Stimulated activated naive CD8-positive, alpha-beta T cell treated with anti-CD3 and anti-CD28 coated beads, Interleukin-15, Interleukin-2, amounts not matched to agents 100 U/mL and 50 U/mL, for 24 hours (primary cell): ENCODE data around the gene EPYC.

Source experiments
- ATAC-seq: fragments of 150-1000 bp; cut with Tn5 transposase; one replicate; pipeline ENCODE4 v1.10.0; 2021
- DNase-seq: peaks from one replicate; pipeline ENCODE4 v3.0.0; 2021

The EPYC gene

DNA sequence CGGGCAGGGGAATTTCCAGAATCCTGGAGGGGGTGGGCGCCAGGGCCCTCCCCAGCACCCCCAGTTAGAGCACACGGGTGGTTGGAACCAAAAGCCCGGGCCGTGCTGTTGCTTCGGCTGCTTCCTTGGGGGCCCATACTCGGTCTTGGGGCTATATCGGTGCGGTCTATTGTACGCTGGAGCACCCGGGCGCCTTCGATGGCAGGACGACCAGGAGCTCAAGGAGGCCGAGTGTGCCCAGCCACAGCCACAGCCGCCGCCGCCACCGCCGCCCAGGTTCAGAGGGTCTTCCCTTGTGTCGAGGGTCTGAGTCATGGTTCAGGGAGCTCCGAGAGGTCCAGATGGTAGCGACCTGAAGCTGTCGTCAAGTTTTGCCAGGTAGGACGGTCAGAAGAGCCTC, 50.3 kb downstream of the EPYC start:
- ATAC-seq: no peak

GRCh38 chr12:90953956-90954421, 50.8 kb downstream of the EPYC start:
- ATAC-seq (no peak), DNase-seq (peak; percentile 22)

More for the DNA sequence above, 50.3 kb downstream of the EPYC start:
- no peak for DNase-seq

DNA sequence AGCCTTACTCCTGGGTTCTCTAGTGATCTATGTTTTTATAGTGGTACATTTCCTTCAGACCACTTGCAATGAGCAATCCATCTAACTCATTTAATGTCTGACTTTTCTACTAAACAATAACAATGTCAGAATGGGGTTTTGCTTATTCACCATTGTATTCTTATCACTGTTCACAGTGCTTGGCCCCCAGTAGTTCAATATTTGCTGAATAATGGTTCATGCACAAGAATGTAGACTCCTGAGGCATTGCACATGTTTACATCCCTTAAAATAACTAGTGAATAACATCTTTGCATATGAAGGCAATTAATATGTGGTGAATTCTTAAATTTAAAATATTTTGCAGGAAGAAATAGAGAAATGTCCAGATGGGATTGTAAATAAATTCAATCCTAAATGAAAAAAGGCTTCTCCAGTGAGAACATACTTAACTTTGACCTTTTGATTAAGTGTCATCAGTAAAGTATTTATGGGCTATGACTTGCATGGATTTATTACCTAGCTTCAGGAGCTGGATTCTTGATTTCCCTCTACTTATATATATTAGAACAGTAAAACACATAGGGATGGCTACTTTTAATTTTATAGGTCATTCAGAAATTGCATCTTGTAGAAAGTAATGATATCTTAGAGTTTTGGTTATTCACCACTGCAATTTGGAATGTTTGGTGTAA, 53.2 kb downstream of the EPYC start:
- DNase-seq (no peak), ATAC-seq (no peak)

- ATAC-seq: no peak
These were observed 56.9 kb downstream of the EPYC start for GRCh38 chr12:90947869-90948268.

DNA sequence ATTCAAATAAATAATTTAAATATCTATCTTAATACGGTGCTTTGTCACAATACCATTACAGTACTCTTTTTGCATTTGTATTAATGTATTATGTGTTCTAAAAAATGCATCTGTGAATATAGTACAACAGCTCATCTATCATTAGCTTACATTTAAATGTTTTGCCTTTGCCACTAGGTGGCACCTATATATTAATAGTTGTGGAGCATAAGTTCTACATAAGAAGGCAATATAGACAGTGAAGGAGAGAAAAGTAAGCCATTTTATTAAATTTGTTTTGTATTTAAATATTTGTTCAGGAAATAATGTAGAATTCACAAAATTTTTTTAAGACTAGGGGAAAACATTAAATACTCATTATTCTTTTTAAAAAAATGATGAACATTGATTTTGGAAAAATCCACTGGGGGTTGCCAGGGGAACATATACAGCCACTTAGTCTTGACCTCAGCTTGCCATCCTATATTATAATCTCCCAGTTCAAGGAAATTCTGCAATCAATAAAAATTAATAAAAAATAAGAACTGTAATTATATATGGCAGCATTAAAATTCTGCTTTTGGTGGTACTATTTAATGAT, 59.6 kb downstream of the EPYC start:
- ATAC-seq: no peak

More at GRCh38 chr12:90947869-90948268, 56.9 kb downstream of the EPYC start:
- no peak for DNase-seq

GRCh38 chr12:90943255-90943654, 61.5 kb downstream of the EPYC start:
- DNase-seq (no peak), ATAC-seq (no peak)

More for the DNA sequence above, 59.6 kb downstream of the EPYC start:
- DNase-seq: no peak

DNA sequence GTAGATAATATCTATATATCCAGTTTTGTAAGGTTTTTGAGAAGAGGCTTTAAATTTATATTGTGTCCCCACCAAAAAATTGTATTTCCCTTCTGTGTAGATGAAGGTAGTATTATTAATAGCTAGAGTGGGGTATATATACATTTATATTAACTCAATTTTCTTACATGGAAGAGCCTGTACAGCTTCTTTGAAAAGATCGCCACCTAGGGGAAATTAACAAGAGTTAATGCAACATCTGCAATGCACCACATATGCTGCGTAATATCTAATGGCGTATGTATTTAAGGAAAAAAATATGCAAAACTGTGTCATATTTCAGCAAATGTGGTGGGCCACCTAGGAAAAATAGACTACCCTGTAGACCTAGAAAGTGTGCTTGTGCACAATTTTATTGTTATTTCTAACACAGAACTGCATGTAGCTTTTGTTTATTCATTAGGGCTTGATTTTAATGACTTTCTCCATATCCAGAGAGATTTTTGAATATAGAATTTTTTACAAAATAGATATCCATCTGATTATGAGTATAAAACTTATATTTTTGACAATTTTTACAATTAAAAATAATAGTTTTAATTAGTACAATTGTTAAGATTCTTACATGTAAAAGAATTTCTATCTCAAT, 63.8 kb downstream of the EPYC start:
- ATAC-seq (no peak), DNase-seq (no peak)

GRCh38 chr12:90939382-90939781, 65.4 kb downstream of the EPYC start:
- ATAC-seq: no peak
- no peak for DNase-seq

DNA sequence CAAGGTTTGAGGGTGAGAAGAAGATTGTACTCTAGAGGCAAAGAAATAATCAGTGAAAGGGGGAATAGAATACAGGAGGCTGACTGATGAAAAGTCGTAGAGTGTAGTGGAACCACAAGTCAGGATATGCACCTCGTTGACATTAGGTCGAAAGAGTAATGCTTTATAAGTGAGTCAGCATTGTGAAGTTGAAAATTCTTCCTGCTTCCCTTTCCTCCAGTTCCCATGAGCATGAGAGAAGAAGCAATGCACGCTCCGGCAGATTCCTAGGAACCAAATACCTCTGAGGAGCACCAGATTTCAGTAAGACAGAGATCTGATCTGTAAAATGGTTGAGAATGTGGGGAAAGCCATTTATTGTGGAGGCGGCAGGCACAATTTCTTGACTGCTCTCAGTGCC, 66.3 kb downstream of the EPYC start:
- no peak for ATAC-seq

DNA sequence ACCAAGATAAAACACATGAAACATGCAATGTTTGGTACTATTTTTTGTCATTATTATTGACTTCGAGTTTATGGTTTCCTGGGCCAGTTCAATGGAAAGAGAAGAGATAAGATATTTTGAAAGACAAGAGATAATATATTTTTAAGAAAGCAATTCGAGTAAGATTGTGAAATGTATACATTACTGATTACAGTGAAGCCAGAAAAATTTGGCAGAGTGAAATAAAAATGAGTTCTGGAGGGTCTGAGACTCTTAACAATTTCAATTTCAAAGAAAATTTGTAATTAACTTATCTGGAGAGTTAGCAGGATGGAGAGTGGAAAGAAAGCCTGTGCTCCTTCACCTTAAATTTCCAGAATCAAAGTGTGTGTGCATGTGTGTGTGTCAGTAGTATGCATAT, 67.1 kb downstream of the EPYC start:
- ATAC-seq (no peak), DNase-seq (no peak)

More for the DNA sequence above, 66.3 kb downstream of the EPYC start:
- DNase-seq: no peak

DNA sequence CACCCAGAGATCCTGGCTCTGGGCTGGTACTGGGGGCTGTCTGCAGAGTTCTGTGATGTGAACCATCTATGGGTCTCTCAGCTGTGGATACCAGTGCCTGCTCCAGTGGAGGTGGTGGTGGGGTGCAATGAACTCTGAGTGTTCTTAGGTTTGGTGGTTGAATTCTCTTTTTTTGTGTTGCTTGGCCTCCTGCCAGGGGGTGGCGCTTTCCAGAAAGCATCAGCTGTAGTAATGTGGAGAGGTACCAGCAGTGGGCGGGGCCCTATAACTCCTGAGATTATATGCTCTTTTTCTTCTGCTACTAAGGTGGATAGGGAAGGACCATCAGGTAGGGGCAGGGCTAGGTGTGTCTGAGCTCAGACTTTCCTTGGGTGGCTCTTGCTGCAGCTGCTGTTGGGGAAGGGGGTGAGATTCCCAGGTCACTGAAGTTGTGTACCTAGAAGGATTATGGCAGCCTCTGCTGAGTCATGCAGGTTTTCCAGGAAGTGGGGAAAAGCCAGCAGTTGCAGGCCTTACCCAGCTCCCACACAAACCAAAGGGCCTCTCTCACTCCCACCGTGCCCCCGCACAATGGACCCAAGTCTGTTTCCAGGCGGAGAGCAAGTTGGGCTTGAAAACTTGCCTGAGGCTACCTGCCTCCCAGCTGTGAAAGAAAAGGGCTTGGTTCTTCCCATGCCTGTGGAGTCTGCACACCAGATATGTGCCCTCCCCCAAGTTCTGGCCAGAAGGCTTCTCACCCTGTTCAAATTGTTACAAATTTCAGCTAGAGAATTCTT, 68.4 kb downstream of the EPYC start:
- no peak for ATAC-seq
- DNase-seq: no peak

DNA sequence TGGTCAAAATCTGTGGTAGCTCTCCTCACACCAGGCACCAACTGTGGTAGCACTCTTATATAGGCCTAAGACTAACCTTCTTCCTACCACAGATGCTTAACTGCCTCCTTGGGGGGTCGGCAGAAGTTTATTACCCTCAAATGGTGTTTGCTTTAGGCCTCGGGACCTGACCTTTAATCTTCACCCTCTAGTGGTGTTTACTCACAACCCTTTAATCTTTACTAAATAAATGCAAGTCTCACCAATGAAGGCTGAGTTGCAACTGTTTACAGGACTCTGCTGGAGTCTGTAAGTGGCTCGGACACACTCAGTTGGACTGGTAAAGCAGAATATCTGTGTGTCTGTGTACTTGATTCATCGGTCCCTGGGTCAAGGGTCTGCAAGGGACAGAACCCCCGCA, 79.2 kb downstream of the EPYC start:
- no peak for DNase-seq
- no peak for ATAC-seq

- DNase-seq: no peak
- no peak for ATAC-seq
These were observed 80.4 kb downstream of the EPYC start for GRCh38 chr12:90924406-90924805.

DNA sequence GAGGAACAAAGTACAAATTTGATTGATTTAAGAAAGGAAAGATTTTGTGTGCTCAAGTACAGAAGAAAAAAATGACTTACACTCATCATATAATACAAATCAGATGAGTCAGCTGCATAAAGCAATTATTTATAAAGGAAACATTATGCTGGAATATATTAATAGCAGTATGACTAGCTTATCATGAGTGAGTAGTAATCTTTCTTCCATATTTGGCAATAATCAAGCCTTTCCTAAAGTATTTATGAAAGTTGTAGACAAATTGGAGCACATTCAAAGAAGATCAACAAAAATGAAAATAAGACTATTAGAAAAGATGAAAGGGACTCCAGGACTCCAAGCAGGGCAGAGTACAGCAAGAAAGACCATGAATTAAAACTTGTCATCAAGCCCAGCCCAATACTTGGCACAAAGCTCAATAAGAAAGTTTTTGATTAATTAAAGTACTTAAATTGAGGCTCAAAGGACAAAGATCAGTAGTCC, 82.6 kb downstream of the EPYC start:
- ATAC-seq: no peak
- DNase-seq: no peak

DNA sequence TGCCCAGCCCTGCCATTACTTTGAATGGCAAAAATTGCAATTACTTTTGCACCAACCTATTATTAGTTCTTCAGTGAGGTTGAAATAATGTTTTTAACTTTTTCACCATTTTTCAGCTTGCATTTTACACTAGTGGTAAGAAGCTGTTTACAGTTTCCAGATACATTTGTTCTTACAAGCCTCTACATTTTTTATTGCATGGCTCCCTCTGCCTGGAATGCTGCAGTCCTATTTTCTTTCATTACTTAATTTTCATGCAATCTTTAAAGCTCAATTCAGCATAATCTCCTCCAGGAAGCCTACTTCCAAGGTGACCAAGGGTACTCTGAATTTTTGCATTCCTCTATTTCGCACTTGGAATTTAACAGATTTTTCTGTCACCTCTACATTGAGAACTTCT, 83.2 kb downstream of the EPYC start:
- DNase-seq: no peak

DNA sequence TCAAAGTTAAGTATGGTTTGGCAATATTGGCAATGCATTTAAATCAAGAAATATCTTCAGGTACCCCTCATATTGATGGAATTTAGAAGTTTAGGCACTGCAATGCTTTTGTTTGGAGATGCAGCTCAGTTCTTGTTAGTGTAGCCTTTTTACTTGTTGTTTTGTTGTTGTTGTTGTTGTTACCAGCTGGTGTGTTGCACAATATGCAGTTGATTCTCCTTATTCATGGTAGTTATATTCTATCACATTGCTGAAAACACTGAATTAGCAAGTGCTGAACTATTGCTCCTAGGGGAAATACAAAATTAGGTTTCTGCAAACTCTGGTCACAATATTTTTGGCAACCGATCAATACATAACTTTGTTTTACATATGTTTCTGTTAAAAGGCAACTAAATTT, 84.5 kb downstream of the EPYC start:
- ATAC-seq (no peak), DNase-seq (no peak)

More for the DNA sequence above, 83.2 kb downstream of the EPYC start:
- ATAC-seq: no peak

DNA sequence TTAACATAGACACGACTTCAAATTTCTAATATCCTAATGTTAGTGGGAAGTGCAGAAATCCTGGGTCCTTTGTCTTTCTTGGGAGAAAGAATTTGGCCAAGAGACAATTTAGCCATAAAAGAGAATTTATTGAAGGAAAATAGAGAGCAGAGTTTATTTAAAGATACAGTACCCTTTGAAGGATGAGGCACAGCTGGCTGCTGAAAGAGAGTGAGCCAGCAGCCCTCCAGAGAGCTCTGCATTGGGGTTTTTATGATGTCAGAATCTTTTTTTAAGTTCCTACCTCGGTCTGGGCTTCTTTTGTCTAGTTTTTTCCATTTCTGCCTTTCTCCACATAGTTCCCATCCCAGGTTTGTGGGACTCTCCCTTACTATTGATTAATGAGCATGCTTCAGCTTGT, 87.3 kb downstream of the EPYC start:
- no peak for DNase-seq
- ATAC-seq: no peak

DNA sequence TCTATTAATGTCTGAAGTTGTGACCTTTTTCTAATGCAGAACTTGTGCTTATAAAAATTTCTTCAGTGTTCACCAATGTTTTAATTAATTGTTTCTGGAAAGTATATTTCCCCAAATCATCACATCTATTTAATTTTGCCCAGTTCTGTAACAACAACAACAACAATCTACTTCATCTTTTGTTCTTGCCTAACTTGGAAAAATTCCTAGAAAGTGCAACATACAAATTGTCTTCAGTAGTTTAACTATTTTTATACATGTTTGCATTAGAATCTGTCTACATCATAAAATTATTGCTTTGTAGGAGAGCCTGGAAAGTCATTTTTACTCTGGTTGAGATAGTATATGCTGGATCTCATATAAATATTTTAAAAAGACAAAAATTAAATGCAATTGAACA, 88.3 kb downstream of the EPYC start:
- no peak for DNase-seq

DNA sequence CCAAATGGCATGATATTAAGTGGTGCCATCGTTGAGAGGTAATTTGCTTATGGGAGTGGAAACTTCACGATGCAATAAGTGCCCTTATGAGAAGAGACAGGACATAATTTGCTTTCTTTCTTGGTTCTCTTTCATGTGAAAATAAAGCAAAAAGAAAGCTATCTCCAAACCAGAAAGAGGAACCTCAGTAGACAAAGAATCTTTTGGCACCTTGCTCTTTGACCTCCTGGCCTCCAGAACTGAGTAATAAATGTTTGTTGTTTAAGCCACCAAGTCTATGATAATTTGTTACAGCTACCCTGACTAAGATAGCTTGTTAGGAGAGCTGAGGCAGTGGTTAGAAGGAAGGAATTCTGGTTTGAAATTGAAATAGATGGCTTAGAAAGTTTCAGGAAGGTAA, 89.4 kb downstream of the EPYC start:
- ATAC-seq: no peak
- no peak for DNase-seq

More for the DNA sequence above, 88.3 kb downstream of the EPYC start:
- no peak for ATAC-seq
